Renal pelvis (tissue), 12 donors: ENCODE results near the gene CXCR6. TPM values are rescaled to one million over a fixed set of nuclear protein-coding genes. Genes with fewer than 3 reads are reported as not detected.

ENCODE experiments used
- DNase-seq: peaks from one replicate; pipeline ENCODE4 v3.0.0-alpha.2; 2013
- long read RNA-seq, 16 experiments: transcript quantifications; one replicate each; lab custom pipeline, GENCODE V29; 2026
- polyA plus RNA-seq, 3 donors: library from polyadenylated mRNA; unstranded; fragments of 120-200 nt; gene quantifications; one replicate each; pipeline ENCODE4 v1.2.1, GENCODE V29; 2013; ENCODE audit not compliant: insufficient read length in 3 of 3

CXCR6 gene
- under 1 TPM; 0.07 to 0.86 (median 0.44) TPM for polyA plus RNA-seq
- long read RNA-seq, donor 1 = 0 reads
- long read RNA-seq, donor 2 = 0 reads
- long read RNA-seq, donor 3 = 0 reads
- long read RNA-seq, donor 4 = 0 reads
- long read RNA-seq, donor 5 = 0 reads
- long read RNA-seq, donor 6 = 0 reads
- long read RNA-seq, donor 7 = 0 reads
- long read RNA-seq, donor 8, partial matches to known transcripts = 0 of 1 reads
- long read RNA-seq, donor 8, other reads (novel, unspliced or antisense) = 0 of 1 reads
- long read RNA-seq, donor 9, partial matches to known transcripts = 0 of 1 reads
- long read RNA-seq, donor 9, other reads (novel, unspliced or antisense) = 0 of 1 reads
- long read RNA-seq, donor 10 = 0 reads
- long read RNA-seq, donor 11 = 0 reads
- long read RNA-seq, donor 12 = 0 reads
- long read RNA-seq, donor 13 = 0 reads
- long read RNA-seq, donor 14 = 0 reads
- long read RNA-seq, donor 15, partial matches to known transcripts = 0 of 1 reads
- long read RNA-seq, donor 15, other reads (novel, unspliced or antisense) = 0 of 1 reads
- long read RNA-seq, donor 16 = 0 reads

- DNase-seq = no peak
Observed at GRCh38 chr3:45943207-45943846, at the start of gene CXCR6. Gene CXCR6, plus strand, starts transcription at chr3:45943464. Its CDS starts 3,018 bp downstream, at chr3:45946482.

- no peak for DNase-seq
Observed at GRCh38 chr3:45894015-45894414, 49.2 kb upstream of the CXCR6 start.

- DNase-seq = no peak
Observed at GRCh38 chr3:45895686-45896468, 47.4 kb upstream of the CXCR6 start.

DNA sequence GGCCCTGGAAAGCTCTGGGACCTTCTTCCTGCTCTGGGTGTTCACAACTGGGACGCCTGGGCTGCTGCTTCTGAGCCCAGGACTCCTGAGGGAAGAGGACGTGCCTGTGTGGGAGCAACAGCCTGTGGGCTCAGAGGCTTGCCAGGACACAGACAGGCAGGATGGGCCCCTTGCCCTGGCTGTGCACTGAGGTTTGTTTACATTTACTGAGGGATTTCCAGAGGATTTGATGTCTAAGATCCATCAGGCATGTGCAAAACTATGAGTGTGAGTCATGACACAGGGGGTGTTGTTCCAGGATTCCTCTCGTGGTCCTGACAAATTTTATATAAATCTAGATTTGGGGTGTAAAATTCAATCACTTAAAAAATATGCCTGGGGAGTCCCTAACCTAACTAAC is 46.3 kb upstream of the CXCR6 start:
- no peak for DNase-seq

DNA sequence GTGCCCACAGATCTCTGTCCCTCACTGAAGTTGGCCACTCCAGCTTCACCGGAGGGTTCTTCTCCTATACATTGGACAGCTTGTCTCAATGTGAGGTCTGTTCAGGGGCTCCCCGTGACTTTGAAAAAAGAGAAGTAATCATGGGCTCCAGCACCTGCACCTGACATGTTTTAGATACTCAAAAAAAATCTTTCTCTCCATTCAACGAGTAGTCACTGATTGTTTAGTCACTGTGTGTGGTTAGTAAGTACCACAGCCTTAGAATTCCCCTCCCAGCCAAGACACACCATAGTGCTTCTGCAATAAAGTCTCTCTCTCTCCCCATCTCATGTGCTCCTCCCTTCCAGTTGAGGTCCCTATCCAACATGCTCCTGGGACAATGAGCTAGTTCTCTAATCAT is 38.3 kb upstream of the CXCR6 start:
- no peak for DNase-seq

DNA sequence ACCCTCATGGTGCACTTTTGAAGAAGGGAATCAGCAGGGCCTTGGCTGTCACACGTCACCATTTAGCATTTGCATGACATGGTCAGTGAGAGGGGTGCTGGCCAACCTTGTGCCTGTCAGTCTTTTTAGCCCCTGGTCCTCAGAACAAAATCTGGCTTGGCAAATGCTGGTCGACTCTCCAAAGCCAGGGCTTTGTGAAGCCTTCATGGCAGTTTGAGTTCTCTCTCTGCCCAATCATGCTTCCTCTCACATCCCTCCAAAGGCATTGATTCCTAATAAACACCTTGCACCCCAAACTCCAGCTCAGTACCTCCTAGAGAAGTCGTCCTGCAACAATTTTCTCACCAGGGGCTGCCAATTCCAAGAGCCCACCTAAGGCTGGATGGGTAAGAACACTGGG is 37.5 kb upstream of the CXCR6 start:
- DNase-seq = no peak

GRCh38 chr3:45906681-45907407 is 36.4 kb upstream of the CXCR6 start:
- peak; percentile 9 for DNase-seq

DNA sequence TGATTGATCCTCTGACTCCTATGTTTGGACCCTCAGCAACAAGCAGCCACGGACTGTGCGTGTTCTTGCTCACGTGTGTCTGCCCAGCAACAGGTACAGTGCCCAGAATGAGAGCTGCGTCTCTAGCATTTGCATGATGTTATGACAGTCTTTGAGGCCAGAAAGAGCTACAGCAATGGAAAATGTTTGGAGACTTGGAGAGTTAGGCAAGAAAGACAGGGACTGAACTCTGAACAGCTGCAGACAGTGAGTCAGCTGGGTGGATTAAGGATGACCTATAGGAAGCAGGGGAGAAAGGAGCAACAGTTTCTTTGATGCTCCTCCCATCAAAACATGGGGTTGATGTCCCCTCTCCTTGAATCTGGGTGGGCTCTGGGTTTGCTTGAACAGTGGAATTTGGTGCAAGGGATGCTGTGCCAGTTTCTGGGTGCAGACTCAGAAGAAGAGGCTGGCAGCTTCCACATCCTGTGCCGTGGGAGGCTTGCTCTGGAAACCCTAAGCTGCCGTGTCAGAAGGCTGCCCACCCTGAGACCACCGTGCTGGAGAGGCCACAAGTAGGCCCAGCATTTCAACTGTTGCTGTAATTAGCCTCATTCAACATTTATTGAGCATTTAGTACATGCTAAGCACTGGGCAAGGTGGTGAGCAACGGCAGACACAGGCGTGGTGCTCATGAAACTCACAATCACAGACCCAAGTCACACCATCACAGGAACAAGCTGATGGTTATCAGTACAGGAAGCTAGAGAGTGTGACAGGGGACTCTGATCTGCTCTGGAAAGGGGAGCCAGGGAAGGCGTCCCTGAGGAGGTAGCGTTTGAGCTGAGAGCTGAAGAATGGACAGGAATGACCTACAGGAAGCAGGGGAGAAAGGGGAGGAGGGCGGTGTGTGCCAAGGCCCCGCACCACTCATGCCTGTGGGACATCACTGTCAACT is 35.2 kb upstream of the CXCR6 start:
- DNase-seq = no peak

DNA sequence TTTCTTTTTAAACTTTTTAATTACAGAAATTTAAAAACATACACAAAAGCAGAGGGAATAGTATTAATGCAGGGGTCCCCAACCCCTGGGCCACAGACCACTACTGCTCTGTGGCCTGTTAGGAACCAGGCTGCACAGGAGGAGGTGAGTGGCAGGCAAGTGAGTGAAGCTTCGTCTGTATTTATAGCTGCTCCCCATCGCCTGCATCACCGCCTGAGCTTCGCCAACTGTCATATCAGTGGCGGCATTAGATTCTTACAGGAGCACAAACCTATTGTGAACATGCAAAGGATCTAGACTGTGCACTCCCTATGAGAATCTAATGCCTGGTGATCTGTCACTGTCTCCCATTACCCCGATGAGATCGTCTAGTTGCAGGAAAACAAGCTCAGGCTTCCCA is 34.5 kb upstream of the CXCR6 start:
- DNase-seq = no peak

- DNase-seq = no peak
Observed at GRCh38 chr3:45909542-45909941, 33.7 kb upstream of the CXCR6 start.

DNA sequence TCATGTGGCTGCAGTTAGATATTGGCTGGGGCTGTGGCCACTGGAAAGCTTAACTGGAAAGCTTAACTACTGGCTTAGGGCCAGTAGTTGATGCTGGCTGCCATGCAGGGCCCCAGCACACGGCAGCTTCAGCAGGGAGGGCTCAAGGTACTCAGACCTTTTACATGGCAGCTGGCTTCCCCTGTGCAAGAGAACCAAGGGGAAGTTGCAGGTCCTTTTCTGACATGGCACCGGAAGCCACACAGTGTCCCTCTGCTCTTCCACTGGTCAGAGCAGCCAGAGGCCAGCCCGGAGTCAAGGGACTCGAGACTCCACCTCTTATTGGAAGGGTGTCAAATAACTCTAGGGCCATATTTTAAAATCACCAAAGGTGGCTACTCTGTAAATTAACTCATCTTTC is 32.4 kb upstream of the CXCR6 start:
- no peak for DNase-seq

GRCh38 chr3:45911511-45912226 is 31.6 kb upstream of the CXCR6 start:
- no peak for DNase-seq

DNA sequence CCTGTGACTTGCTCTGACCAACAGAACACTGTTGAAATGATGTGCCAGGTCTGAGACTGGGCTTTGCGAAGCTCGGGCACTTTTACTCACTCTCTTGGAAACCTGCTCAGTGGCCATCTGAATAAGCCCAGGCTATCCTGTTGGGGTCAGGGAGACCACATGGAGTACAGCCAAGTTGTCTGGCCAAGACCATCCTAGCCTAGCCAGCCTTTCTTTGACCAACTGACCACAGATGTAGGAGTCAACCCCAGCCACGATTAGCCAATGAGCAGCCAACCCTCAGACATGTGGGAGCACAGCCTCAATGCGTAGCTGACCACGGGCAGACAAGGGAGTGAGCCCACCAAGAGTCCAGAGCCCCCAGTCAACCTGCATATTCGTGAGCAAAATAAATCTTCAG is 30.8 kb upstream of the CXCR6 start:
- DNase-seq = no peak

- DNase-seq = no peak
Observed at GRCh38 chr3:45914362-45915058, 28.8 kb upstream of the CXCR6 start.

- DNase-seq = no peak
Observed at GRCh38 chr3:45915059-45915439, 28.2 kb upstream of the CXCR6 start.

DNA sequence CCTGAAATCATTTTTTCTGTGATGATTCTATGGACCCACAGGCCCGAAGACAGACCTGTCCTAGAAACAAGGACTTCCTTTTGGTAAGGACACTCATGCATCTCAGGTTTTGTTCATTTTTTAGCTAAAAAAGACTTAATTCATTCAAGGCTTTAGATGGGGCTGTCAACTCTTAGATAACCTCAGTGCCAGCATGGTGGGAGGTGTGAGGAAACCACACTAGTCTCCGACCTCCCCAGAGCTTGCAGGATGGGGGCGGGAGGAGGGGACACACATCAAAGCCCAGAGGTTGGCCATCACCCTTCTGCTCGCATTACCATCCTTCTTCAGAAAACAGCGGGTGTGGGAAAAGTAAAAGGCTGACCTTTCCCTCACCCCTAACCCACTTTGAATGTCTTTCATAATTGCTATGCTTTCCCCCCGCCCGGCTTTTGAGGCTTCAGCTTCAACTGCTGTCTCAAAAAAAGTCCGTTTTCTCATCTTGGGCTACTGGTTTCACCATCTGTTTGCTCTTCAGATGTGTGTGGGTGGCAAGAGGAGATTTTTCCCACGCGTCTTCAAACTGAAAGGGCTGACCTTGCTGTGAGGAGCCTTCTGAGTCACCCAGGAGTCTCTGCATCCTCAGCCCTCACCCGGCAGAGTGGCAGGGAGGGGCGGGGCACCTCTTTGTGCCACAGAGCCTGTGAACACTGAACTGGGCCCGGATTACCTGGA is 27.6 kb upstream of the CXCR6 start:
- DNase-seq = no peak

GRCh38 chr3:45917146-45917898 is 25.9 kb upstream of the CXCR6 start:
- DNase-seq = no peak
